Naive B cell (primary cell): ENCODE measurements around the gene CTBS. TPM values are rescaled to one million over a fixed set of nuclear protein-coding genes. Genes with fewer than 3 reads are reported as not detected.

Experiments used
- ATAC-seq, 2 donors: fragments of 150-1000 bp; cut with Tn5 transposase; 2 replicates each; pipeline ENCODE4 v1.10.0; 2021; ENCODE audit warnings: low read depth in 2 of 2, mild to moderate bottlenecking in 2 of 2, moderate library complexity in 2 of 2
- DNase-seq: peaks from one replicate; pipeline ENCODE4 v3.0.0; 2022
- H3K27ac Mint-ChIP-seq, 6 donors: one replicate each; pipeline ENCODE4 v1.8.0; 2020 to 2022; ENCODE audit warnings: mild to moderate bottlenecking in 6 of 6, mixed read lengths in 6 of 6, moderate library complexity in 5 of 6, inconsistent platforms in 2 of 6
- H3K27me3 Mint-ChIP-seq, 3 donors: one replicate each; pipeline ENCODE4 v1.8.0; 2021 to 2022; ENCODE audit warnings: mixed read lengths in 3 of 3, mild to moderate bottlenecking in 1 of 3
- H3K36me3 Mint-ChIP-seq, 2 donors: one replicate each; pipeline ENCODE4 v1.8.0; 2020 to 2022; ENCODE audit warnings: mixed read lengths in 2 of 2, inconsistent platforms in 1 of 2, mild to moderate bottlenecking in 1 of 2
- H3K4me1 Mint-ChIP-seq, 3 donors: one replicate each; pipeline ENCODE4 v1.8.0; 2020 to 2022; ENCODE audit warnings: mixed read lengths in 3 of 3, inconsistent platforms in 1 of 3, mild to moderate bottlenecking in 1 of 3, moderate library complexity in 1 of 3
- H3K4me3 Mint-ChIP-seq, 8 donors: one replicate each; pipeline ENCODE4 v1.8.0; 2020 to 2022; ENCODE audit warnings: mild to moderate bottlenecking in 8 of 8, mixed read lengths in 8 of 8, moderate library complexity in 8 of 8, inconsistent platforms in 2 of 8
- H3K9me3 Mint-ChIP-seq, 7 donors: one replicate each; pipeline ENCODE4 v1.8.0; 2020 to 2022; ENCODE audit warnings: mixed read lengths in 7 of 7, mild to moderate bottlenecking in 5 of 7, inconsistent platforms in 2 of 7, moderate library complexity in 1 of 7
- polyA plus RNA-seq, 6 donors: library from polyadenylated mRNA; unstranded; fragments of 300-500 nt; fragmentation: Illumina TruSeq; gene quantifications; one replicate each; pipeline ENCODE4 v1.2.3, GENCODE V29; 2021; ENCODE audit warnings: low read depth in 6 of 6

CTBS gene
- polyA plus RNA-seq, 6 donors from 2014 or later = 34.8 to 50.7 (median 40.2) TPM

GRCh38 chr1:84581648-84582047 is 7.4 kb upstream of the CTBS start:
- Mint-ChIP-seq H3K4me3 (no peak overlapping the region), H3K27ac (peak overlapping the region in 1 of 6 donors; percentile 65), H3K9me3 (peaks cover 0 to 19% (median 6%) of the 10 kb centered on the region in 7 donors), H3K27me3 (peaks cover 0 to 3% (median 0%) of the 10 kb centered on the region in 3 donors), H3K36me3 (peaks cover 5 to 6% of the 10 kb centered on the region in 2 donors), H3K4me1 (peaks cover 18 to 32% (median 29%) of the 10 kb centered on the region in 3 donors)
- no peak for DNase-seq
- ATAC-seq = no peak

DNA sequence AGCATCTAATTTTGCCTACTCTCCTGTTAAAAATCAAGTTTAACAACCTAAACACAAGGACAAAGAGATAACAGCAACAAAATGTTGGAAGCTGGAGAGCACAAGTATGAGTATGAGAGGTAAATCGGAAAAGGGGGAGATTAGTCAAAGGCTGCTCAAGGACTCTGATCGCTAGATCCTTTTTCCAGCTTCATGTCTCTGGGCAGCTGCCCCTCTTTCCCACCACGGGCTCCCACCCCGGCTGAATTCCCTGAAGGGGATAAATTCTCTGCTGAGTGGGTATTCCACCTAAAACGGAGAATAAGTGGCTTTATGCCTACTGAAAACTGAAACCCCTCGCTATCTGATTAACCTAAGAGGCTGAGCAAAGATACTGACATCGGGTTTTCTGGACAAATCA is 696 bp upstream of the CTBS start:
- DNase-seq = no peak
- Mint-ChIP-seq H3K36me3 (peaks cover 9 to 12% of the 10 kb centered on the region in 2 donors), H3K4me1 (peaks cover 33 to 45% (median 43%) of the 10 kb centered on the region in 3 donors), H3K27ac (peak overlapping the region in 5 of 6 donors; percentile 85 to 98 (median 98)), H3K9me3 (no peaks in the 10 kb centered on the region), H3K27me3 (no peaks in the 10 kb centered on the region), H3K4me3 (peak overlapping the region; percentile 94 to 99 (median 98))
- ATAC-seq = no peak

- H3K4me3 Mint-ChIP-seq = peak overlapping the region; percentile 94 to 99 (median 98)
- DNase-seq (no peak), ATAC-seq (no peak)
- no peaks in the 10 kb centered on the region for H3K27me3 Mint-ChIP-seq
- peaks cover 11 to 14% of the 10 kb centered on the region in 2 donors for H3K36me3 Mint-ChIP-seq
- H3K27ac Mint-ChIP-seq = peak overlapping the region; percentile 98 to 100 (median 99)
- no peaks in the 10 kb centered on the region for H3K9me3 Mint-ChIP-seq
- peaks cover 36 to 48% (median 43%) of the 10 kb centered on the region in 3 donors for H3K4me1 Mint-ChIP-seq
These were observed 716 bp downstream of the CTBS start for GRCh38 chr1:84573481-84573966.

DNA sequence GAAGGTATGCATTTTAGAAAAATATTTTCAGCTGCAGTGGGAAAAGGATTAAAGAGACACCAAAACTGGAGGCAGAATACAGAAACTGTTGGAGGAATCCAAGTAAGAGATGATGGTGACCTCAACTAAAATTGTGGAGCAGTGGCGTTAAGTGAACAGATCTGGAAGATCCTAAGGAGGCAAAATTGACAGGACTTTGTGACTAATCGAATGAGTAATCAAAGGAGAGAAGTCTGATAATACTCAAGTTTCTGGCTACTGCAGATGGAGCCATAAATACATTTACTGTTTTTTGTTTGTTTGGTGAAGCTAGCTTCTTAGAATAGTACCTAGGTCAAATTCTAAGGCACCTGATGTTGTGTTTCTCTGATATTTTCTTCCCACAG is 3.1 kb downstream of the CTBS start:
- Mint-ChIP-seq H3K4me3 (peak overlapping the region in 3 of 8 donors; percentile 45 to 75 (median 58)), H3K36me3 (peaks cover 12 to 25% of the 10 kb centered on the region in 2 donors), H3K4me1 (peaks cover 45 to 59% (median 51%) of the 10 kb centered on the region in 3 donors), H3K27ac (peak overlapping the region in 2 of 6 donors; percentile 44 to 98), H3K9me3 (no peaks in the 10 kb centered on the region), H3K27me3 (no peaks in the 10 kb centered on the region)
- ATAC-seq (no peak), DNase-seq (no peak)

DNA sequence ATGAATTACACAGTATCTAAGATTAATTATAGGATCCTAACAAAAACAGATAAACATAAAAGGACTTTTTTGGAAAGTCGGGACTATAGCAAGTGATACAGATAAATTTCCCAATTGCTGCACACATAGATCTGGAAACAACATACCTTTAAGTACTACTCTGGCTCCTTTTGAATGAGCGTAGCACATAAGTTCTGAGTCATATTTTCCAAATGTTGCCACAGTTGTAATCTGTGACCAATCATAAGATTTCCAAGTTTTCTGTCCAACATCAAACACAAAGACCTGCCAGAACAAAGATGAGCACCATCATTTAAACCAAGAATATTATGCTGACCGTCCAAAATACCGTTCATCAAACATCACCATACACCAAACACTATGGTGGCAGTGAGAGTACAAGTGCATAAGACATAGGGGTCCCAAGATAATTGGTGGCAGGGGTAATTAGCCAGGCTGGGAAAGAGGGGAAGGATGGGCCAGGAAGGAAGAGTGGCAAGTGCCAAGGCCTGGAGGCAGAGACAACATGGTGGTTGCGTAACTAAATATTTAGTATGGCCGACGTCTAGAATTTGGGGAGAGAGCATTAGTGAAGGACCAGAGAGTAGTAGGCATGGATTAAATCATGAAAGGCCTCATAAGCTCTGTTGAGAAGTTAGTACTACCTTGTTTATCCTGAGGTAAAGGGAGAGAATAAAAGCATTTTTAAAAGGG is 3.6 kb downstream of the CTBS start:
- ATAC-seq = no peak
- DNase-seq = no peak
- Mint-ChIP-seq H3K4me3 (peak overlapping the region in 5 of 8 donors; percentile 23 to 75 (median 34)), H3K36me3 (peaks cover 12 to 25% of the 10 kb centered on the region in 2 donors), H3K27ac (peak overlapping the region in 1 of 6 donors; percentile 57), H3K27me3 (no peaks in the 10 kb centered on the region), H3K9me3 (no peaks in the 10 kb centered on the region), H3K4me1 (peaks cover 45 to 59% (median 51%) of the 10 kb centered on the region in 3 donors)

- DNase-seq (no peak), ATAC-seq (no peak)
- Mint-ChIP-seq H3K9me3 (no peaks in the 10 kb centered on the region), H3K27me3 (no peaks in the 10 kb centered on the region), H3K27ac (no peak overlapping the region), H3K4me1 (peaks cover 39 to 49% (median 43%) of the 10 kb centered on the region in 3 donors), H3K36me3 (peaks cover 12 to 25% of the 10 kb centered on the region in 2 donors), H3K4me3 (no peak overlapping the region)
These were observed 5.0 kb downstream of the CTBS start for GRCh38 chr1:84569216-84569615.

GRCh38 chr1:84550826-84551225 is 23.4 kb downstream of the CTBS start:
- no peak for ATAC-seq
- no peaks in the 10 kb centered on the region for H3K27me3 Mint-ChIP-seq

GRCh38 chr1:84541679-84542078 is 32.6 kb downstream of the CTBS start:
- H3K36me3 Mint-ChIP-seq = peaks cover 20 to 21% of the 10 kb centered on the region in 2 donors
- DNase-seq = no peak
- H3K9me3 Mint-ChIP-seq = no peaks in the 10 kb centered on the region
- H3K4me3 Mint-ChIP-seq = no peak overlapping the region
- no peaks in the 10 kb centered on the region for H3K27me3 Mint-ChIP-seq
- ATAC-seq = no peak
- H3K4me1 Mint-ChIP-seq = peaks cover 8 to 13% (median 11%) of the 10 kb centered on the region in 3 donors
- H3K27ac Mint-ChIP-seq = no peak overlapping the region

More at GRCh38 chr1:84550826-84551225, 23.4 kb downstream of the CTBS start:
- H3K4me1 Mint-ChIP-seq = no peaks in the 10 kb centered on the region
- H3K4me3 Mint-ChIP-seq = no peak overlapping the region
- H3K27ac Mint-ChIP-seq = no peak overlapping the region
- DNase-seq = no peak
- peaks cover 0 to 8% of the 10 kb centered on the region in 2 donors for H3K36me3 Mint-ChIP-seq
- H3K9me3 Mint-ChIP-seq = no peaks in the 10 kb centered on the region

GRCh38 chr1:84540759-84541158 is 33.5 kb downstream of the CTBS start:
- DNase-seq (no peak), ATAC-seq (no peak)
- H3K36me3 Mint-ChIP-seq = peaks cover 20 to 23% of the 10 kb centered on the region in 2 donors
- H3K4me1 Mint-ChIP-seq = peaks cover 8 to 13% (median 11%) of the 10 kb centered on the region in 3 donors
- H3K27ac Mint-ChIP-seq = peak overlapping the region in 1 of 6 donors; percentile 25
- H3K9me3 Mint-ChIP-seq = no peaks in the 10 kb centered on the region
- H3K4me3 Mint-ChIP-seq = no peak overlapping the region
- no peaks in the 10 kb centered on the region for H3K27me3 Mint-ChIP-seq

GRCh38 chr1:84539972-84540371 is 34.3 kb downstream of the CTBS start:
- peaks cover 20 to 25% of the 10 kb centered on the region in 2 donors for H3K36me3 Mint-ChIP-seq
- DNase-seq (no peak), ATAC-seq (no peak)
- no peaks in the 10 kb centered on the region for H3K27me3 Mint-ChIP-seq
- no peak overlapping the region for H3K4me3 Mint-ChIP-seq
- H3K9me3 Mint-ChIP-seq = no peaks in the 10 kb centered on the region
- H3K27ac Mint-ChIP-seq = peak overlapping the region in 1 of 6 donors; percentile 35
- peaks cover 8 to 13% (median 11%) of the 10 kb centered on the region in 3 donors for H3K4me1 Mint-ChIP-seq

GRCh38 chr1:84538599-84538998 is 35.6 kb downstream of the CTBS start:
- no peak for DNase-seq
- Mint-ChIP-seq H3K4me1 (peaks cover 8 to 13% (median 11%) of the 10 kb centered on the region in 3 donors), H3K4me3 (no peak overlapping the region), H3K27ac (no peak overlapping the region), H3K36me3 (peaks cover 19 to 20% of the 10 kb centered on the region in 2 donors), H3K27me3 (no peaks in the 10 kb centered on the region), H3K9me3 (no peaks in the 10 kb centered on the region)
- ATAC-seq = no peak

DNA sequence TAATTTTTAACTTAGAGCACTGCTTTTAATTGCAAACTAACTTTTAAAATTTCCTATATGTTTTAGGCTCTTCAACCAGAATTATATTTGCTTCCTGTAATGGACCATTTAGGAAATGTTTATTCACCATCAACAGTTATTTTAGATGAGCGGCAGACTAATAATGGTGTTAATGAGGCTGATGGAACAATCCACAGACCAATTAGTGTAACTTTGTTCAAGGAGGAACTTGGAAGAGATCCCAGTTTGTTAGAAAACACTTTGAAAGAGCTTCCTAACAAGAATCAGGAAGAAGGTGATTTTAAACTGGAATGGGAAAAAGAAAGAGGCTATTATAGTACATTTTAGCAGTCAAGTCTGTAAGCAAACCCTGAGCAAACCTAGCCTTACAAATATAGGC is 48.5 kb downstream of the CTBS start:
- Mint-ChIP-seq H3K27ac (no peak overlapping the region), H3K4me3 (no peak overlapping the region), H3K4me1 (no peaks in the 10 kb centered on the region), H3K9me3 (peaks cover 0 to 11% (median 3%) of the 10 kb centered on the region in 7 donors), H3K27me3 (no peaks in the 10 kb centered on the region), H3K36me3 (peaks cover 9 to 10% of the 10 kb centered on the region in 2 donors)
- DNase-seq (no peak), ATAC-seq (no peak)

DNA sequence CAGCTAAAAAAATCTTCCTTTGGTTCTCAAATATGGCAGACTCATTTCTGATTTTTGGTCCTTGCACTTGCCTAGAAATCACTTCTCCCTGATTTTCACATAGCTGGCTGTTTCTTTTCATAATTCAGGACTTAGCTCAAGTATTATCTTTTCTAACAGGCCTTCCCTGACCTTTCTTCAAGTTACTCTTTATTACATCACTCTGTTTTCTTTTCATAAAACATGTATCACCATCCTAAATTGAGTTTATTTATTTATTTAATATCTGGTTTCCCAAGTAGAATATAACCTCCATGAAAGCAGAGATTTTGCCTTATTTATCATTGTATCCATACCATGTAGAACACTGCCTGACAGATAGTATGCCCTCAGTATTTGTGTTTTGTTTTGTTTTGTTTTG is 49.6 kb downstream of the CTBS start:
- Mint-ChIP-seq H3K4me1 (no peaks in the 10 kb centered on the region), H3K36me3 (peaks cover 9 to 10% of the 10 kb centered on the region in 2 donors), H3K4me3 (no peak overlapping the region), H3K27ac (no peak overlapping the region), H3K27me3 (no peaks in the 10 kb centered on the region), H3K9me3 (peaks cover 0 to 11% (median 3%) of the 10 kb centered on the region in 7 donors)
- DNase-seq = no peak
- no peak for ATAC-seq

GRCh38 chr1:84510668-84511067 is 63.6 kb downstream of the CTBS start:
- Mint-ChIP-seq H3K4me1 (peaks cover 0 to 7% (median 0%) of the 10 kb centered on the region in 3 donors), H3K36me3 (peaks cover 1 to 8% of the 10 kb centered on the region in 2 donors), H3K9me3 (peaks cover 0 to 8% (median 0%) of the 10 kb centered on the region in 7 donors), H3K27me3 (no peaks in the 10 kb centered on the region), H3K27ac (peak overlapping the region in 1 of 6 donors; percentile 28), H3K4me3 (no peak overlapping the region)
- DNase-seq (no peak), ATAC-seq (no peak)
